ENCODE measurements around the gene LIPK.

Gene LIPK

GRCh38 chr10:88787463-88787862 lies 81.4 kb downstream of the LIPK start:
- DNase-seq: no peak

GRCh38 chr10:88788924-88789323 lies 82.9 kb downstream of the LIPK start:
- DNase-seq: no peak

- DNase-seq: no peak
Observed at GRCh38 chr10:88791924-88792323, 85.9 kb downstream of the LIPK start.

GRCh38 chr10:88792661-88793060 lies 86.6 kb downstream of the LIPK start:
- no peak for DNase-seq

GRCh38 chr10:88793712-88794299 lies 87.8 kb downstream of the LIPK start:
- no peak for DNase-seq

- DNase-seq: no peak
Observed at GRCh38 chr10:88794731-88795130, 88.7 kb downstream of the LIPK start.

GRCh38 chr10:88800152-88801125 lies 94.4 kb downstream of the LIPK start:
- peak; percentile 39 to 50 for DNase-seq

All from activated T-cell treated with anti-CD3 and anti-CD28 coated beads, Interleukin-2, amount 50 U/mL, for 48 hours (primary cell).